K562 (cell line): Measurements from ENCODE around the gene JDP2. TPM values are rescaled to one million over a fixed set of nuclear protein-coding genes. Genes with fewer than 3 reads are reported as not detected.

Experiments
- CEBPB ChIP-seq: fragments of 450-650 bp; IDR thresholded peaks from 2 replicates; pipeline ENCODE4 v1.6.1; 2016; ENCODE audit warnings: missing genetic modification characterization, missing compliant biosample characterization
- CEBPG ChIP-seq, 3 experiments: fragments of 200-800 bp in 1 of 3; sonication (Bioruptor generic) in 1 of 3; sonication (generic) in 1 of 3; formaldehyde crosslinking in 1 of 3; IDR thresholded peaks in 2 of 3; conservative IDR thresholded peaks in 1 of 3; 2 replicates each; pipeline versions ENCODE4 v1.6.1 to v1.8.0; 2016 to 2022; ENCODE audit warnings: missing compliant biosample characterization in 2 of 3, missing genetic modification characterization in 2 of 3, mild to moderate bottlenecking in 1 of 3, missing genetic modification reagents in 1 of 3
- FOSL1 ChIP-seq: fragments of 200-800 bp; sonication (Bioruptor generic); conservative IDR thresholded peaks from 2 replicates; pipeline ENCODE4 v1.6.1; 2016; ENCODE audit warnings: missing genetic modification characterization, missing compliant biosample characterization
- HMGN3 ChIP-seq: IDR thresholded peaks from 2 replicates; pipeline ENCODE4 v1.6.1; 2011; ENCODE audit warnings: borderline replicate concordance, low read depth, mild to moderate bottlenecking, mixed read lengths, low read length; ENCODE audit not compliant: insufficient read length; ENCODE audit errors: extremely low read depth
- KAT2B ChIP-seq: IDR thresholded peaks from one replicate; pipeline ENCODE4 v1.6.1; 2012; ENCODE audit warnings: low read depth, mild to moderate bottlenecking, control low read depth, inconsistent platforms, low read length, moderate library complexity
- MEF2D ChIP-seq: conservative IDR thresholded peaks from 2 replicates; pipeline ENCODE4 v1.6.1; 2016; ENCODE audit warnings: low read depth, missing genetic modification characterization, missing compliant biosample characterization
- PHTF2 ChIP-seq: fragments of 250-450 bp; sonication (Bioruptor Pico); IDR thresholded peaks from 2 replicates; pipeline ENCODE4 v1.5.0; 2021; ENCODE audit warnings: mild to moderate bottlenecking
- PKNOX1 ChIP-seq: fragments of 450-650 bp; IDR thresholded peaks from 2 replicates; pipeline ENCODE4 v1.6.1; 2016
- POLR2G ChIP-seq: fragments of 200-400 bp; formaldehyde crosslinking; IDR thresholded peaks from 2 replicates; pipeline ENCODE4 v1.6.1; 2017; ENCODE audit warnings: low read depth, mild to moderate bottlenecking, antibody characterized with exemption, low read length, moderate library complexity
- RAD21 ChIP-seq, 2 experiments: fragments of 250-450 bp in 1 of 2; fragments of 450-650 bp in 1 of 2; sonication (Bioruptor Pico) in 1 of 2; formaldehyde crosslinking in 1 of 2; IDR thresholded peaks in 1 of 2; conservative IDR thresholded peaks in 1 of 2; 2 replicates each; pipeline versions ENCODE4 v1.4.0 to v1.8.0; 2020 to 2022; ENCODE audit warnings: mild to moderate bottlenecking in 2 of 2, moderate library complexity in 1 of 2
- RBFOX2 ChIP-seq: fragments of 200-400 bp; formaldehyde crosslinking; IDR thresholded peaks from 2 replicates; pipeline ENCODE4 v1.6.1; 2017; ENCODE audit warnings: low read depth, mild to moderate bottlenecking, low read length, moderate library complexity
- RBM39 ChIP-seq: fragments of 200-400 bp; formaldehyde crosslinking; optimal IDR thresholded peaks from 2 replicates; pipeline ENCODE3; 2018; ENCODE audit warnings: low read depth, low read length
- RERE ChIP-seq: sonication (generic); formaldehyde crosslinking; IDR thresholded peaks from 2 replicates; pipeline ENCODE4 v1.8.0; 2023; ENCODE audit warnings: missing genetic modification reagents, mild to moderate bottlenecking, borderline replicate concordance
- STAT6 ChIP-seq: sonication (generic); formaldehyde crosslinking; IDR thresholded peaks from 2 replicates; pipeline ENCODE4 v1.8.1; 2023; ENCODE audit warnings: mild to moderate bottlenecking, missing genetic modification reagents
- TAL1 ChIP-seq: fragments of 450-650 bp; IDR thresholded peaks from 2 replicates; pipeline ENCODE4 v1.6.1; 2016; ENCODE audit warnings: mild to moderate bottlenecking
- TCFL5 ChIP-seq: fragments of 250-450 bp; sonication (Bioruptor Pico); conservative IDR thresholded peaks from 2 replicates; pipeline ENCODE4 v1.6.1; 2021; ENCODE audit warnings: mild to moderate bottlenecking, moderate library complexity, matching md5 sums
- ZNF263 ChIP-seq: sonication (generic); formaldehyde crosslinking; IDR thresholded peaks from 2 replicates; pipeline ENCODE4 v1.8.0; 2022; ENCODE audit warnings: mild to moderate bottlenecking, missing genetic modification reagents, borderline replicate concordance
- polyA plus RNA-seq, 8 experiments: library from polyadenylated mRNA; depleted of rRNA in 4 of 8; stranded (reverse) in 5 of 8; unstranded in 3 of 8; fragments of >200 nt; fragmentation: Nextera tagmentation in 2 of 8; fragmentation: Illumina TruSeq in 1 of 8; extraction: Ambion mirVana in 2 of 8; extraction: Trizol in 1 of 8; gene quantifications; 2 replicates each; pipeline versions ENCODE4 v1.2.1 to v1.2.3, GENCODE V29; 2011 to 2014; ENCODE audit warnings: inconsistent platforms in 1 of 8, missing spikeins in 1 of 8
- total RNA-seq, 7 experiments: library from RNA; depleted of rRNA in 6 of 7; stranded (reverse); fragments of >200 nt in 6 of 7; fragmentation: Illumina TruSeq in 2 of 7; extraction: Trizol in 2 of 7; gene quantifications; 2 replicates each; pipeline versions ENCODE4 v1.2.1 to v1.2.3, GENCODE V29; 2011 to 2021; ENCODE audit warnings: low replicate concordance in 1 of 7

Gene JDP2
- total and polyA plus RNA-seq, 9 of the 15 experiments (the other 6 are each of a cell fraction or from before 2014, with no cell fraction given), result 0.27 to 13.8 (median 3.1) TPM

- peak; percentile 91 for TF ChIP-seq CEBPG (CRISPR knock-in tag; IDR thresholded peaks at IDR 0.05)
- TF ChIP-seq CEBPG (tag; conservative IDR thresholded peaks at IDR 0.05 in 1 of 2, IDR thresholded peaks at IDR 0.05 in 1 of 2), result peak; percentile 50 to 64
- no peak for TF ChIP-seq STAT6 (CRISPR knock-in tag)
- TF ChIP-seq RERE, result no peak
- TF ChIP-seq ZNF263 (CRISPR knock-in tag), result peak; percentile 85
- no peak for TF ChIP-seq KAT2B
- no peak for TF ChIP-seq TCFL5 (CRISPR knock-in tag)
- 0 out of 4 replicates have a peak, but pooled peaks of 1 of the 2 experiments have one; percentile 9 for TF ChIP-seq RAD21 (CRISPR knock-in tag; conservative IDR thresholded peaks at IDR 0.05 in 1 of 2, IDR thresholded peaks at IDR 0.05 in 1 of 2)
- peak; percentile 83 for TF ChIP-seq POLR2G
- TF ChIP-seq RBM39, result no peak
- no peak for TF ChIP-seq TAL1
- 0 out of 2 replicates have a peak, but pooled peaks have one; percentile 15 for TF ChIP-seq CEBPB (tag)
- no peak for TF ChIP-seq MEF2D
- peak; percentile 74 for TF ChIP-seq RBFOX2
- no peak for TF ChIP-seq PKNOX1
- TF ChIP-seq FOSL1 (tag), result no peak
- TF ChIP-seq PHTF2 (CRISPR knock-in tag), result no peak
- peak; percentile 22 for TF ChIP-seq HMGN3
These were observed at the start of gene JDP2 (continued) for GRCh38 chr14:75427482-75428229.
